GM12874 (cell line): ENCODE results near the gene ADAMTS12.

Experiments
- TF ChIP-seq, protein P1 (sequence below): IDR thresholded peaks from 2 replicates; pipeline ENCODE4 v1.5.1; 2011; ENCODE audit warnings: low read depth, mild to moderate bottlenecking, control low read depth, low read length, moderate library complexity; ENCODE audit not compliant: insufficient read depth

Gene ADAMTS12

GRCh38 chr5:33809936-33810335 is 81.9 kb downstream of the ADAMTS12 start:
- TF ChIP-seq, protein P1, sequence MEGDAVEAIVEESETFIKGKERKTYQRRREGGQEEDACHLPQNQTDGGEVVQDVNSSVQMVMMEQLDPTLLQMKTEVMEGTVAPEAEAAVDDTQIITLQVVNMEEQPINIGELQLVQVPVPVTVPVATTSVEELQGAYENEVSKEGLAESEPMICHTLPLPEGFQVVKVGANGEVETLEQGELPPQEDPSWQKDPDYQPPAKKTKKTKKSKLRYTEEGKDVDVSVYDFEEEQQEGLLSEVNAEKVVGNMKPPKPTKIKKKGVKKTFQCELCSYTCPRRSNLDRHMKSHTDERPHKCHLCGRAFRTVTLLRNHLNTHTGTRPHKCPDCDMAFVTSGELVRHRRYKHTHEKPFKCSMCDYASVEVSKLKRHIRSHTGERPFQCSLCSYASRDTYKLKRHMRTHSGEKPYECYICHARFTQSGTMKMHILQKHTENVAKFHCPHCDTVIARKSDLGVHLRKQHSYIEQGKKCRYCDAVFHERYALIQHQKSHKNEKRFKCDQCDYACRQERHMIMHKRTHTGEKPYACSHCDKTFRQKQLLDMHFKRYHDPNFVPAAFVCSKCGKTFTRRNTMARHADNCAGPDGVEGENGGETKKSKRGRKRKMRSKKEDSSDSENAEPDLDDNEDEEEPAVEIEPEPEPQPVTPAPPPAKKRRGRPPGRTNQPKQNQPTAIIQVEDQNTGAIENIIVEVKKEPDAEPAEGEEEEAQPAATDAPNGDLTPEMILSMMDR, result no peak

DNA sequence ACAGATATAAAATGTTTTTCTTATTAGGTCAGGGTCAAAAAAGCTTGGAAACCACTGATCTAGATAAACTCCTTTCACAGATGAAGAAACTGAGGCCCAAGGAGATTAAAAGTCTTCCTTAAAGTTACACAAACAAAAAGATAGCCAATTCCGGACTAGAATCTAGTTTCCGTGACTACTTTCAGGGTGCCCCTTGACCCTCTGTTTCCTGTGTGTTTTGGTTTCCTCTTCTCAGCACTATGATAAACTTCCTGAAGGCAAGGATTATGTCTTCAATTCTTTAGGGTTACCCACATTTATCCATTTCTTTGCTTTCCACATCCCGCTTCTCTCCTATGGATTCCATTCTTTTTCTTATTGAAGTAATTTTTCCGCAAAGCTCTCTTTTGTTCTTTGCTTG is 83.1 kb downstream of the ADAMTS12 start:
- TF ChIP-seq, protein P1, result no peak

GRCh38 chr5:33807771-33808170 is 84.0 kb downstream of the ADAMTS12 start:
- TF ChIP-seq, protein P1, result no peak

DNA sequence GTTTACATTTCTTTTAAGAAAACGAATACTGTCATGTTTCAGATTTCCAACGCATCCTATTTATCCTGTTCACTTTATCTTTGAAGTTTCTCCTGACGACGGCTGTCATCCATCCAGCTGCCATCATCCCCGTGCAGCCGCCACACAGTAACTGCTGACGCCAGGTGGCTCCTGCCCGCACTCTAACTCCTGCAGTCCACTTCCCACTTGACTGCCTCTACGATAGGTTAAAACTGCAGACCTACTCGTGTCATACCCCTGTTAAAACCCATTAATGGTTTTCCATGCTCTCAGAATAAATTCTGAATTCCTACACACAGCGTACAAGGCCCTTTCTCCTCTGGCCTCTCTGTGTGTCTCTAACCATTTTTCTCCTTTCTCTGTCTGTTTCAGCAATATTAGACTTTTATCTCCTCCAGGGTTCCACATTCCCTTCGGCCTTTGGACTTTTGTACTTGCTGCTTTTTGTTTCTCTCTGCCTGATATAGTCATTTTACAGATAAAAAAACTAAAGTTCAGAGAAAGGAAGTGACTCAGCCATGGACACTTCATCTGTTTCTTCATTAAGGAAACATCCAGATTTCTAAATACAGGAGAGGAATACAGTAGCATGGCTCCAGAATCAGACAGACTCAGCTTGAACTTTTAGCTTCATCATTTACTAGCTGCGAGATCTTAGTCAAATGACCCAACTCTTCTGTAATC is 84.9 kb downstream of the ADAMTS12 start:
- TF ChIP-seq, protein P1, result no peak

DNA sequence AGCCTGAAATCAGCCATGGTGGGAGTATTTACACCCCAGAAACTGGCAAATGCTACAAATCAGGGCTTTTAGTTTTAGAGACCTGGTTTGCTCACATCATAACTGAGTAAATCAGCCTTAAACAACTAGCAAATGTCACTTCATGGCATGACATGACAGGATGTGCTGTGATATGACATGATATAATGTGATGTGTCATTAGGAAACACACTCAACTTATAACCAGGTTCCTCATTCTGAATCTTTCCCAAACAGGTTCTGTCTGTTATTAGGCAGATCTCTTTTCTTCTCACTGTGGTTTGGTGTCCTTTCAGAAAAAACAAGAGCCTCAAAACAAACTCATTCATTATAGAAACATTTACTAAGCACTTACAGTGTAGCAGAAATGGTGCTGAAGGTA is 90.5 kb downstream of the ADAMTS12 start:
- TF ChIP-seq, protein P1, result no peak

- TF ChIP-seq, protein P1, result no peak
These were observed 91.4 kb downstream of the ADAMTS12 start for GRCh38 chr5:33800241-33800950.

- TF ChIP-seq, protein P1, result no peak
These were observed 96.3 kb downstream of the ADAMTS12 start for GRCh38 chr5:33795496-33795895.
